K562 (cell line): Measurements from ENCODE around the gene MBNL2. TPM values are rescaled to one million over a fixed set of nuclear protein-coding genes. Genes with fewer than 3 reads are reported as not detected.

Source experiments
- ATAC-seq: fragments of 200-7000 bp; cut with Tn5 transposase; 3 replicates; pipeline ENCODE4 v1.9.1; 2020; ENCODE audit warnings: moderate library complexity
- BruUV-seq: library from RNA; stranded (reverse); fragments of 400-500 nt; replicated peaks from 2 replicates; lab custom pipeline; 2021; lab: Mats Ljungman, UMichigan
- CTCF ChIA-PET: fragments of 300-600 bp; formaldehyde crosslinking; extraction: SDS; loops from one replicate; lab custom pipeline; 2021; ENCODE audit warnings: low intra/inter-chr PET ratio; lab: Yijun Ruan, JAX
- POLR2A ChIA-PET: fragments of 300-600, 350-650 bp; sonication (Branson Sonifier 250); formaldehyde crosslinking; extraction: SDS; loops from one replicate; lab custom pipeline; 2021; ENCODE audit warnings: antibody characterized with exemption, inconsistent platforms; lab: Yijun Ruan, JAX
- DNase-seq, 4 experiments: peaks; one replicate each; pipeline versions ENCODE4 v3.0.0 to v3.0.0-alpha.2; 2011 to 2018; ENCODE audit warnings: low spot score in 3 of 4, mixed read lengths in 3 of 4; ENCODE audit errors: extremely low read depth in 1 of 4
- FAIRE-seq: peaks from 2 replicates; lab custom pipeline; 2011; peaks lifted over from hg19 to GRCh38; lab: Jason Lieb, UNC
- H2AFZ ChIP-seq: 2 replicates; pipeline ENCODE4 v1.6.0; 2011; ENCODE audit warnings: low read depth, low read length, control low read depth, inconsistent platforms
- H3K27ac ChIP-seq: fragments of 200-600 bp; 3 replicates; pipeline ENCODE4 v1.8.0; 2011; ENCODE audit warnings: low read depth, mild to moderate bottlenecking, control low read depth, inconsistent platforms, low read length, moderate library complexity, mixed read lengths; ENCODE audit errors: extremely low read depth
- H3K27me3 ChIP-seq, 2 experiments: fragments of 300-600 bp in 1 of 2; 2 replicates in 1 of 2; 3 replicates in 1 of 2; pipeline versions ENCODE4 v1.6.0 to v1.8.0; 2011; ENCODE audit warnings: inconsistent platforms in 2 of 2, low read length in 2 of 2, mild to moderate bottlenecking in 1 of 2, mixed read lengths in 1 of 2, moderate library complexity in 1 of 2; ENCODE audit not compliant: control insufficient read depth in 2 of 2, insufficient read depth in 2 of 2
- H3K36me3 ChIP-seq: fragments of 300-600 bp; 3 replicates; pipeline ENCODE4 v1.8.0; 2011; ENCODE audit warnings: mild to moderate bottlenecking, low read length, inconsistent platforms; ENCODE audit not compliant: control insufficient read depth, insufficient read depth
- H3K4me1 ChIP-seq, 2 experiments: fragments of 200-600 bp in 1 of 2; replicated peaks in 1 of 2; 2 replicates in 1 of 2; 3 replicates in 1 of 2; pipeline versions ENCODE4 v1.5.1 to v1.8.0; 2011; ENCODE audit warnings: inconsistent platforms in 2 of 2, low read length in 2 of 2, mild to moderate bottlenecking in 1 of 2, mixed read lengths in 1 of 2, moderate library complexity in 1 of 2; ENCODE audit not compliant: control insufficient read depth in 2 of 2, insufficient read depth in 2 of 2
- H3K4me2 ChIP-seq: 2 replicates; pipeline ENCODE4 v1.6.1; 2011; ENCODE audit warnings: low read length, control low read depth, inconsistent platforms, mixed read lengths; ENCODE audit not compliant: insufficient read depth
- H3K4me3 ChIP-seq: fragments of 200-600 bp; sonication (generic), shearing (Covaris generic); 2 replicates; pipeline ENCODE4 v1.5.1; 2016; ENCODE audit warnings: control low read depth, inconsistent platforms
- H3K79me2 ChIP-seq: fragments of 200-600 bp; 3 replicates; pipeline ENCODE4 v1.8.0; 2011; ENCODE audit warnings: low read length, inconsistent platforms; ENCODE audit not compliant: control insufficient read depth, insufficient read depth
- H3K9ac ChIP-seq, 2 experiments: 2 replicates each; pipeline versions ENCODE4 v1.6.0 to v1.6.1; 2011; ENCODE audit warnings: low read depth in 2 of 2, low read length in 2 of 2, control low read depth in 1 of 2, inconsistent platforms in 1 of 2, mild to moderate bottlenecking in 1 of 2, mixed read lengths in 1 of 2; ENCODE audit not compliant: insufficient read depth in 1 of 2
- H3K9me1 ChIP-seq: one replicate; pipeline ENCODE4 v1.6.0; 2011; ENCODE audit warnings: inconsistent platforms, mild to moderate bottlenecking, low read length, moderate library complexity; ENCODE audit not compliant: control insufficient read depth, insufficient read depth
- H3K9me3 ChIP-seq: replicated peaks from 2 replicates; pipeline ENCODE4 v1.5.1; 2011; ENCODE audit warnings: low read depth, low read length, inconsistent platforms; ENCODE audit not compliant: control insufficient read depth, insufficient read depth
- H4K20me1 ChIP-seq: replicated peaks from 2 replicates; pipeline ENCODE4 v1.6.1; 2011; ENCODE audit warnings: low read length, inconsistent platforms, mixed read lengths; ENCODE audit not compliant: control insufficient read depth, insufficient read depth
- DMBX1 ChIP-seq: fragments of 250-450 bp; sonication (Bioruptor Pico); IDR thresholded peaks from 2 replicates; pipeline ENCODE4 v1.8.0; 2022; ENCODE audit warnings: inconsistent platforms, mild to moderate bottlenecking, moderate library complexity, borderline replicate concordance
- ETV5 ChIP-seq: sonication (generic); formaldehyde crosslinking; IDR thresholded peaks from 2 replicates; pipeline ENCODE4 v1.4.0; 2020; ENCODE audit warnings: low read depth, mild to moderate bottlenecking, missing genetic modification reagents
- HDAC8 ChIP-seq: fragments of 450-650 bp; IDR thresholded peaks from 2 replicates; pipeline ENCODE4 v1.6.1; 2016; ENCODE audit warnings: mild to moderate bottlenecking, missing genetic modification characterization, moderate library complexity, missing compliant biosample characterization
- ID3 ChIP-seq, 2 experiments: fragments of 250-450 bp in 1 of 2; fragments of 450-650 bp in 1 of 2; sonication (Bioruptor Pico) in 1 of 2; IDR thresholded peaks; 2 replicates each; pipeline versions ENCODE4 v1.6.1 to v1.8.0; 2016 to 2021; ENCODE audit warnings: mild to moderate bottlenecking in 2 of 2, moderate library complexity in 2 of 2, missing compliant biosample characterization in 1 of 2, missing genetic modification characterization in 1 of 2
- RBM14 ChIP-seq: fragments of 200-400 bp; formaldehyde crosslinking; IDR thresholded peaks from 2 replicates; pipeline ENCODE4 v1.6.1; 2018; ENCODE audit warnings: low read depth, mild to moderate bottlenecking, low read length, moderate library complexity, borderline replicate concordance; ENCODE audit not compliant: insufficient read depth
- ZNF609 ChIP-seq: sonication (generic); formaldehyde crosslinking; IDR thresholded peaks from 2 replicates; pipeline ENCODE4 v1.8.1; 2023; ENCODE audit warnings: missing genetic modification reagents, mild to moderate bottlenecking, borderline replicate concordance
- ZNF740 ChIP-seq, 3 experiments: fragments of 200-800 bp in 1 of 3; sonication (Bioruptor generic) in 1 of 3; sonication (generic) in 1 of 3; formaldehyde crosslinking in 1 of 3; IDR thresholded peaks; 2 replicates each; pipeline versions ENCODE4 v1.6.1 to v1.8.0; 2016 to 2022; ENCODE audit warnings: mild to moderate bottlenecking in 2 of 3, missing compliant biosample characterization in 2 of 3, missing genetic modification characterization in 2 of 3, missing genetic modification reagents in 1 of 3
- WGBS: fragments of 100-300 bp; shearing (Covaris generic); methylation state at CpG from one replicate; pipeline ENCODE4 v1.1.6; 2016; ENCODE audit warnings: low coverage, mixed read lengths; ENCODE audit not compliant: insufficient coverage; ENCODE audit errors: missing lambda C conversion rate; 5-methylcytosine and 5-hydroxymethylcytosine counted together
- in situ Hi-C: fragments of 300-500 bp; cut with MboI; formaldehyde crosslinking; loops from 4 replicates; pipeline ENCODE4 v1.15.0; 2018; ENCODE audit warnings: inconsistent platforms, mixed read lengths
- intact Hi-C: fragments of 100-400 bp; cut with micrococcal nuclease; formaldehyde crosslinking; loops from 2 replicates; pipeline ENCODE4 v1.14.2; 2022
- polyA plus RNA-seq, 8 experiments: library from polyadenylated mRNA; depleted of rRNA in 4 of 8; stranded (reverse) in 5 of 8; unstranded in 3 of 8; fragments of >200 nt; fragmentation: Nextera tagmentation in 2 of 8; fragmentation: Illumina TruSeq in 1 of 8; extraction: Ambion mirVana in 2 of 8; extraction: Trizol in 1 of 8; gene quantifications; 2 replicates each; pipeline versions ENCODE4 v1.2.1 to v1.2.3, GENCODE V29; 2011 to 2014; ENCODE audit warnings: inconsistent platforms in 1 of 8, missing spikeins in 1 of 8
- total RNA-seq, 7 experiments: library from RNA; depleted of rRNA in 6 of 7; stranded (reverse); fragments of >200 nt in 6 of 7; fragmentation: Illumina TruSeq in 2 of 7; extraction: Trizol in 2 of 7; gene quantifications; 2 replicates each; pipeline versions ENCODE4 v1.2.1 to v1.2.3, GENCODE V29; 2011 to 2021; ENCODE audit warnings: low replicate concordance in 1 of 7

Gene MBNL2
- total and polyA plus RNA-seq, 9 of the 15 experiments (the other 6 are each of a cell fraction or from before 2014, with no cell fraction given): 7.0 to 24.8 (median 13.8) TPM

- no TSS peak for BruUV-seq
- Histone ChIP-seq H3K4me1 (peaks cover 30 to 76% of the 10 kb centered on the region in 2 experiments), H3K4me2 (peak overlapping the region; percentile 74), H3K36me3 (peaks cover 13% of the 10 kb centered on the region; the same call in 1 of the 3 replicates), H3K27ac (peak overlapping the region; percentile 100), H3K79me2 (peaks cover 89% of the 10 kb centered on the region), H4K20me1 (no peaks in the 10 kb centered on the region), H3K9me3 (no peaks in the 10 kb centered on the region), H2AFZ (no peak overlapping the region), H3K9me1 (no peaks in the 10 kb centered on the region), H3K9ac (peak overlapping the region; percentile 72 to 93; a peak in 3 of 4 replicates), H3K27me3 (no peaks in the 10 kb centered on the region), H3K4me3 (no peak overlapping the region)
- 16% methylated on average over 2 of the region's 2 CpGs for WGBS
- FAIRE-seq: no peak
- no peak for DNase-seq
- in situ Hi-C loops (no loop called here), intact Hi-C loops (loop anchor here (5.0 kb wide), 2 partner anchors 84 to 146 kb away; no protein-coding TSS in a partner anchor)
- TF ChIP-seq ETV5 (0 out of 2 replicates have a peak, but pooled peaks have one; percentile 36), DMBX1 (CRISPR knock-in tag) (peak; percentile 30; the same call in 1 of the 2 replicates), RBM14 (no peak), ZNF740 (CRISPR knock-in tag; IDR thresholded peaks at IDR 0.05) (no peak), ZNF740 (tag; IDR thresholded peaks at IDR 0.05) (0 out of 4 replicates have a peak, but pooled peaks of 1 of the 2 experiments have one; percentile 7), ID3 (CRISPR knock-in tag; IDR thresholded peaks at IDR 0.05) (no peak), ID3 (tag; IDR thresholded peaks at IDR 0.05) (0 out of 2 replicates have a peak, but pooled peaks have one; percentile 49), ZNF609 (CRISPR knock-in tag) (no peak), HDAC8 (tag) (peak; percentile 44; the same call in 1 of the 2 replicates)
- no peak for ATAC-seq
- ChIA-PET POLR2A (interaction anchor here (1.2 to 2.6 kb wide), 3 partner anchors 8 to 35 kb away, joined by 4 to 15 read pairs (median 12); no protein-coding TSS in a partner anchor), CTCF (no interaction called here)
These were observed 36.7 kb downstream of the MBNL2 start for GRCh38 chr13:97258801-97259200.
